HEK293 (cell line): ENCODE data around the gene PPM1F.

Source experiments
- CTCF ChIA-PET: fragments of 350-600 bp; formaldehyde crosslinking; extraction: SDS; loops from one replicate; lab custom pipeline; 2021; ENCODE audit warnings: antibody characterized with exemption; lab: Yijun Ruan, JAX
- POLR2A ChIA-PET: fragments of 300-600 bp; formaldehyde crosslinking; extraction: SDS; loops from one replicate; lab custom pipeline; 2020; ENCODE audit warnings: antibody characterized with exemption, inconsistent platforms; lab: Yijun Ruan, JAX
- H3K27ac ChIP-seq: fragments of 200-500 bp; sonication (Bioruptor generic); 2 replicates; pipeline ENCODE4 v1.5.1; 2014; ENCODE audit warnings: low read depth, low read length, control low read depth, inconsistent platforms; ENCODE audit errors: extremely low read depth
- H3K36me3 ChIP-seq, 2 experiments: fragments of 200-500 bp in 1 of 2; sonication (Bioruptor generic) in 1 of 2; 1 replicate in 1 of 2; 2 replicates in 1 of 2; pipeline ENCODE4 v1.5.1; 2014 to 2017; ENCODE audit warnings: inconsistent platforms in 2 of 2, low read length in 2 of 2; ENCODE audit not compliant: control insufficient read depth in 2 of 2, insufficient read depth in 1 of 2
- H3K4me1 ChIP-seq: fragments of 200-500 bp; sonication (Bioruptor generic); 2 replicates; pipeline ENCODE4 v1.5.1; 2014; ENCODE audit warnings: mild to moderate bottlenecking, low read length, inconsistent platforms; ENCODE audit not compliant: control insufficient read depth, insufficient read depth
- H3K4me3 ChIP-seq: 2 replicates; pipeline ENCODE4 v1.5.1; 2011; ENCODE audit warnings: low read depth, mild to moderate bottlenecking, control low read depth, low read length, moderate library complexity
- H3K9me3 ChIP-seq: fragments of 200-500 bp; sonication (Bioruptor generic); 2 replicates; pipeline ENCODE4 v1.5.1; 2014; ENCODE audit warnings: low read depth, low read length, inconsistent platforms; ENCODE audit not compliant: control insufficient read depth, insufficient read depth
- GLIS1 ChIP-seq: fragments of 450-650 bp; formaldehyde crosslinking; IDR thresholded peaks from 2 replicates; pipeline ENCODE4 v1.5.1; 2016; ENCODE audit warnings: missing biosample characterization, missing genetic modification characterization
- GLIS2 ChIP-seq: fragments of 450-650 bp; formaldehyde crosslinking; IDR thresholded peaks from 2 replicates; pipeline ENCODE4 v1.5.1; 2016; ENCODE audit warnings: missing biosample characterization, missing genetic modification characterization
- YY1 ChIP-seq: fragments of 450-650 bp; formaldehyde crosslinking; IDR thresholded peaks from 2 replicates; pipeline ENCODE4 v1.5.1; 2018; ENCODE audit warnings: missing biosample characterization, missing genetic modification characterization
- ZNF174 ChIP-seq: fragments of 450-650 bp; formaldehyde crosslinking; IDR thresholded peaks from 2 replicates; pipeline ENCODE4 v1.5.0; 2017; ENCODE audit warnings: missing biosample characterization, mild to moderate bottlenecking, missing genetic modification characterization
- ZNF239 ChIP-seq: fragments of 450-650 bp; formaldehyde crosslinking; IDR thresholded peaks from 2 replicates; pipeline ENCODE4 v1.5.1; 2016; ENCODE audit warnings: missing biosample characterization, missing genetic modification characterization
- ZNF350 ChIP-seq: fragments of 450-650 bp; formaldehyde crosslinking; IDR thresholded peaks from 2 replicates; pipeline ENCODE4 v1.5.0; 2017; ENCODE audit warnings: missing biosample characterization, mild to moderate bottlenecking, missing genetic modification characterization
- ZNF426 ChIP-seq: fragments of 450-650 bp; formaldehyde crosslinking; IDR thresholded peaks from 2 replicates; pipeline ENCODE4 v1.5.1; 2017; ENCODE audit warnings: missing biosample characterization, missing genetic modification characterization, mild to moderate bottlenecking, inconsistent platforms, moderate library complexity
- ZNF677 ChIP-seq: fragments of 450-650 bp; IDR thresholded peaks from 2 replicates; pipeline ENCODE4 v1.5.0; 2018; ENCODE audit warnings: missing biosample characterization, mild to moderate bottlenecking, missing genetic modification characterization, moderate library complexity
- ZNF791 ChIP-seq: fragments of 450-650 bp; formaldehyde crosslinking; IDR thresholded peaks from 2 replicates; pipeline ENCODE4 v1.5.1; 2016; ENCODE audit warnings: missing biosample characterization, missing genetic modification characterization
- TF ChIP-seq, protein P1 (sequence below): fragments of 450-650 bp; formaldehyde crosslinking; IDR thresholded peaks from 2 replicates; pipeline ENCODE4 v1.5.1; 2016; ENCODE audit warnings: missing biosample characterization, missing genetic modification characterization
- TF ChIP-seq, protein P2 (sequence below): fragments of 450-650 bp; formaldehyde crosslinking; IDR thresholded peaks from 2 replicates; pipeline ENCODE4 v1.5.1; 2016; ENCODE audit warnings: missing biosample characterization, missing genetic modification characterization
- TF ChIP-seq, protein P3 (sequence below): fragments of 450-650 bp; formaldehyde crosslinking; IDR thresholded peaks from 2 replicates; pipeline ENCODE4 v1.5.1; 2016; ENCODE audit warnings: missing biosample characterization, missing genetic modification characterization
- TF ChIP-seq, protein P4 (sequence below): fragments of 450-650 bp; formaldehyde crosslinking; IDR thresholded peaks from 2 replicates; pipeline ENCODE4 v1.5.1; 2017; ENCODE audit warnings: missing biosample characterization, missing genetic modification characterization
- TF ChIP-seq, protein P5 (sequence below): fragments of 450-650 bp; formaldehyde crosslinking; IDR thresholded peaks from 2 replicates; pipeline ENCODE4 v1.5.1; 2016; ENCODE audit warnings: missing biosample characterization, missing genetic modification characterization

Gene PPM1F

DNA sequence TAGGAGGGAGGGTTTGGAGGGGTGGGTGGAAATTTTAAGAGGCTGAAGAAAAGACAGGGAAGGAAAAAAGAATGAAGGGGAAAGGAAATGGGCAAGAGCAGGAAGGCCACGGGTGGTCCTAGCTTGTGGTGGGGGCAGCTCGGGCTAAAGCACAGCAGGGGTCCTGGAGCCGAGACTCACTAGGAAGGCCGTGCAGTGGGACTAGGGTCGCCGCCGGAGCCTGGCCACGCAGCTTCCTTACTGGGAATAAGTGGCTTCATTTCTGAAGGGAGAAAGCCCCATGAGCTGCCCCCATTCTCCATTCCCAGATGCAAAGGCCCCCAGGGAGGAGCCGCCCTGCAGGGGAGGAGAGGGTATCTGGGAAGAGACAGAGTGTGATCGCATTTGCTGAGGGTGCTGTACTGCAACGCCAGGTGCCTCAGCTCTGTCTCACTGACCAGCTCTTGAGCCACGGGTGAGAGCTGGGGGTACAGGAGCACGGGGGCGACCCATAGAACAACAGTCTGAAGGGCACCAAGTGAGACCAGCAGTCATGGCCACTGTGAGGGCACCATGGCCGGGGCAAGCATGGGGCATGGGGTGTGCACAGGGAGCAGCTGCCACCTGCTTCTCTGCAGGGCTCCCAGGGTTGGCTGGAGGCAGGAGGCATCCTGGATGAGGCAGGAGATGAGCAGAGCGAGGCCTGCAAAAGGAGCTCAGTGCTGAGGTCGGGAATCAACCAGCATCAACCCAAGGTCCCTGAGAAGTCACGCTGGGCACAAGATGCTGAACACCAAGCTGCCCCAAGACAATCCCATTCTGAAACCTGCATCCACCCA, 18.4 kb upstream of the PPM1F start:
- Histone ChIP-seq H3K27ac (no peak overlapping the region), H3K9me3 (no peaks in the 10 kb centered on the region), H3K36me3 (peaks cover 15 to 97% of the 10 kb centered on the region in 2 experiments), H3K4me1 (no peaks in the 10 kb centered on the region), H3K4me3 (no peak overlapping the region)
- POLR2A ChIA-PET: interaction anchor here (1.5 kb wide), 1 partner anchor 235 kb away, joined by 3 read pairs; the partner anchor contains the start of gene YPEL1
- 0 out of 2 replicates have a peak, but pooled peaks have one; percentile 13 for TF ChIP-seq GLIS2 (tag by site-specific recombination)
- no peak for TF ChIP-seq YY1
- CTCF ChIA-PET: interaction anchor here (0.6 to 3.2 kb wide), 12 partner anchors 11 to 187 kb away, joined by 3 to 47 read pairs (median 5); partner anchors contain the start of genes PPM1F and TOP3B

DNA sequence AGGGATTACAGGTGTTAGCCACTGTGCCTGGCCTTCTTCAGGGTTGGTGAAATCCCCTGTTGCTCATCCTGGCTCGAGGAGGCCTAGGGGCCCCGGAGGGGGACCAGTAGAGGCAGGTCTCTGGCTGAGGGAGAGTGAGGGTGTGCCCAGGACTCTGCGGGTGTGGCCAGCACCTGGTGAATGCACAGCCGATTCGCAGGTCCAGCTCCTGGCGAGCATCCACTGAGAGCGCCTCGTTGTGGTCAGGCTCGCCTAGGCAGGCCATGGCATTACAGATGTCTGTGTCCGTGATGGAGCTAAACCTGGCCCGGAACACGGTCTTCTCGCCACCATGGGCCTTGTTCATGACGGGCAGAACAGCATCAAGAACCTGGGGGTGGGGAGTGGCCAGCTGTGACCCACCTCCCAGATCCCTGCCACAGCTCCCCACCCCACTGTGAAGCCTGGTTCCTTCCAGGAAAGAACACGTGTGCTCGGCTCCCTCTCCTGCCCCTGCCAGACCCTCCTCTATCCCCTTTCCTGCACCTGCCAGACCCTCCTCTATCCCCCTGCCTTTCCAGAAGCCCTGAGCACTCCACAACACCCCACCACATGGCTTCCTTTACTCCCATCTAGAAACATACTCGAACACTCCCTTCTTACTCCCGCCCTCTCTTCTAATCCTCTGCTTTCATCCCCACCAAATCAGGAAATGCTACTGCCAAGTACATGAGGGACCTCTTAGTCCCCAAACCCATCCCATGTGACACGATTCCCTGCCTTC, 17.6 kb upstream of the PPM1F start:
- CTCF ChIA-PET: interaction anchor here (1.0 to 3.2 kb wide), 4 partner anchors 12 to 188 kb away, joined by 3 to 47 read pairs (median 4); partner anchors contain the start of gene TOP3B
- peaks cover 18 to 97% of the 10 kb centered on the region in 2 experiments for H3K36me3 ChIP-seq
- H3K4me3 ChIP-seq: no peak overlapping the region
- no peaks in the 10 kb centered on the region for H3K9me3 ChIP-seq
- H3K27ac ChIP-seq: no peak overlapping the region
- TF ChIP-seq GLIS1 (tag by site-specific recombination): no peak
- no peak for TF ChIP-seq ZNF791 (tag by site-specific recombination)
- TF ChIP-seq, protein P1, sequence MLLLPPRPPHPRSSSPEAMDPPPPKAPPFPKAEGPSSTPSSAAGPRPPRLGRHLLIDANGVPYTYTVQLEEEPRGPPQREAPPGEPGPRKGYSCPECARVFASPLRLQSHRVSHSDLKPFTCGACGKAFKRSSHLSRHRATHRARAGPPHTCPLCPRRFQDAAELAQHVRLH (tag by site-specific recombination): no peak
- TF ChIP-seq ZNF677 (tag by site-specific recombination): no peak
- TF ChIP-seq, all 188 proteins: peak for 0
- no peaks in the 10 kb centered on the region for H3K4me1 ChIP-seq
- POLR2A ChIA-PET: no interaction called here

DNA sequence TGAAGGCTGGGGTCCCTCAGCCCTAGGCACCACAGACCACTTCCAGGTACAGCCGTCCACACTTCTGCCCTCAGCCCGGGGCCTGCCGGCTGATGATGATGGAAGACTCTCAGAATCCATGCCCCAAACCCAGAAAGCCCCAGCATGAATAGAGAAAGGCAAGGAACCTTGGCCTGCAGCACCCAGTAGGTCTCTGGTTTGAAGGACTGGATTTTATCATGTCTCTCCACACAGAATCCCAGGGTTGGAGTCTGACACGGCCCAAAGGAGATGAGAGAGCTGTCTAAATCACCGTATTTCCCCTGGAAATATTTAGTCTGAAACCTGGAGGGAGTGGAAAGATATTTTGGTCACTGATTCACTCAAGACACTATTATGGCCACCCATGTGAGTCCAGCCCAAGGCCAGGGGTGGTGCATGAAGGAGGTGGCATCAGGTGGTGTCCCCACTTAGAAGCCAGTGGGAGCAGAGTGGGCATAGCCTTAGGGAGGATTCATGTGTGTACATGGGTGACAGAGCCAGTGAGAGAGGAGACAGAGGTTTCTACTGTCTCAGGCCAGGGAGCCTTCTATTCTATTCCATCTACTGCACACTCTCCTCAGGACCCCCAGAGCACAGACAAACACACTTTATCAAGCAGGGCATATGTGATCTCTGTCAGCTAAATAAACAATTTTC, 15.9 kb upstream of the PPM1F start:
- Histone ChIP-seq H3K4me3 (no peak overlapping the region), H3K27ac (no peak overlapping the region), H3K36me3 (peaks cover 18 to 97% of the 10 kb centered on the region in 2 experiments), H3K9me3 (no peaks in the 10 kb centered on the region), H3K4me1 (no peaks in the 10 kb centered on the region)
- POLR2A ChIA-PET: no interaction called here
- CTCF ChIA-PET: interaction anchor here (0.6 to 9.3 kb wide), 5 partner anchors 14 to 186 kb away, joined by 3 to 47 read pairs (median 4); partner anchors contain the start of genes PPM1F and TOP3B
- TF ChIP-seq ZNF426 (tag by site-specific recombination): no peak
- TF ChIP-seq, all 188 proteins: peak for 0

DNA sequence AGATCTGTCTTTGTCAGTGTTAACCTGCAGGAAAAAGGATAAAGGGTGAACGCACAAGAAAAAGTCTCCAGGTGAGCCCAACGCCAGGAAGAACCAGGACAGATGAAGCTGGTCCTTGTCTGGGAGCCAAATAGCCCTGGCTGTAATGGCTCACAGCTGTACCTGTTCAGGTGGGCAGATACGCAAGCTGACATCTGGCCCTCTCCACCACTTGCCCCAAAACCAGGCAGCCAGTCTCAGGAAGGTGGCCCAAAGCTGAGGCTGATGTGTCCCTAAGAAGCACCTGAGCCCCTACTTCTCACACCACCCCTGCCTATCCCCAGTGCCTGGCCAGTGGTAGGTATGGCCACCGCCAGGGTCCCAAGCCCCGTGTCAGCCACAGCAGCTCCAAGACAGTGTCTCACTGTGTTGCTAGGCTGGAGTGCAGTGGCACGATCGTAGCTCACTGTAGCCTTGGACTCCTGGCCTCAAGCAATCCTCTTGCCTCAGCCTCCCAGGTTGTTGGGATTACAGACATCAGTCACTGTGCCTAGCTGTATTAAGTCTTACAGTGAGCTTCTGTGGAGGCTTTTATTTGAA, 15.1 kb upstream of the PPM1F start:
- H3K27ac ChIP-seq: no peak overlapping the region
- ChIA-PET POLR2A (no interaction called here), CTCF (interaction anchor here (0.6 to 9.3 kb wide), 6 partner anchors 14 to 93 kb away, joined by 3 to 47 read pairs (median 4); partner anchors contain the start of genes PPM1F and TOP3B)
- H3K4me3 ChIP-seq: no peak overlapping the region
- no peaks in the 10 kb centered on the region for H3K4me1 ChIP-seq
- H3K9me3 ChIP-seq: no peaks in the 10 kb centered on the region
- H3K36me3 ChIP-seq: peaks cover 14 to 96% of the 10 kb centered on the region in 2 experiments
- TF ChIP-seq ZNF239 (tag by site-specific recombination) (no peak), ZNF677 (tag by site-specific recombination) (no peak), ZNF174 (tag by site-specific recombination) (no peak), ZNF350 (tag by site-specific recombination) (no peak)
- TF ChIP-seq, protein P2, sequence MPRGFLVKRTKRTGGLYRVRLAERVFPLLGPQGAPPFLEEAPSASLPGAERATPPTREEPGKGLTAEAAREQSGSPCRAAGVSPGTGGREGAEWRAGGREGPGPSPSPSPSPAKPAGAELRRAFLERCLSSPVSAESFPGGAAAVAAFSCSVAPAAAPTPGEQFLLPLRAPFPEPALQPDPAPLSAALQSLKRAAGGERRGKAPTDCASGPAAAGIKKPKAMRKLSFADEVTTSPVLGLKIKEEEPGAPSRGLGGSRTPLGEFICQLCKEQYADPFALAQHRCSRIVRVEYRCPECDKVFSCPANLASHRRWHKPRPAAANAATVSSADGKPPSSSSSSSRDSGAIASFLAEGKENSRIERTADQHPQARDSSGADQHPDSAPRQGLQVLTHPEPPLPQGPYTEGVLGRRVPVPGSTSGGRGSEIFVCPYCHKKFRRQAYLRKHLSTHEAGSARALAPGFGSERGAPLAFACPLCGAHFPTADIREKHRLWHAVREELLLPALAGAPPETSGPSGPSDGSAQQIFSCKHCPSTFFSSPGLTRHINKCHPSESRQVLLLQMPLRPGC (tag by site-specific recombination): no peak
- TF ChIP-seq, protein P3, sequence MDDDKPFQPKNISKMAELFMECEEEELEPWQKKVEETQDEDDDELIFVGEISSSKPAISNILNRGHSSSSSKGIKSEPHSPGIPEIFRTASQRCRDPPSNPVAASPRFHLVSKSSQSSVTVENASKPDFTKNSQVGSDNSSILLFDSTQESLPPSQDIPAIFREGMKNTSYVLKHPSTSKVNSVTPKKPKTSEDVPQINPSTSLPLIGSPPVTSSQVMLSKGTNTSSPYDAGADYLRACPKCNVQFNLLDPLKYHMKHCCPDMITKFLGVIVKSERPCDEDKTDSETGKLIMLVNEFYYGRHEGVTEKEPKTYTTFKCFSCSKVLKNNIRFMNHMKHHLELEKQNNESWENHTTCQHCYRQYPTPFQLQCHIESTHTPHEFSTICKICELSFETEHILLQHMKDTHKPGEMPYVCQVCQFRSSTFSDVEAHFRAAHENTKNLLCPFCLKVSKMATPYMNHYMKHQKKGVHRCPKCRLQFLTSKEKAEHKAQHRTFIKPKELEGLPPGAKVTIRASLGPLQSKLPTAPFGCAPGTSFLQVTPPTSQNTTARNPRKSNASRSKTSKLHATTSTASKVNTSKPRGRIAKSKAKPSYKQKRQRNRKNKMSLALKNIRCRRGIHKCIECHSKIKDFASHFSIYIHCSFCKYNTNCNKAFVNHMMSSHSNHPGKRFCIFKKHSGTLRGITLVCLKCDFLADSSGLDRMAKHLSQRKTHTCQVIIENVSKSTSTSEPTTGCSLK (tag by site-specific recombination): no peak
- TF ChIP-seq, protein P4, sequence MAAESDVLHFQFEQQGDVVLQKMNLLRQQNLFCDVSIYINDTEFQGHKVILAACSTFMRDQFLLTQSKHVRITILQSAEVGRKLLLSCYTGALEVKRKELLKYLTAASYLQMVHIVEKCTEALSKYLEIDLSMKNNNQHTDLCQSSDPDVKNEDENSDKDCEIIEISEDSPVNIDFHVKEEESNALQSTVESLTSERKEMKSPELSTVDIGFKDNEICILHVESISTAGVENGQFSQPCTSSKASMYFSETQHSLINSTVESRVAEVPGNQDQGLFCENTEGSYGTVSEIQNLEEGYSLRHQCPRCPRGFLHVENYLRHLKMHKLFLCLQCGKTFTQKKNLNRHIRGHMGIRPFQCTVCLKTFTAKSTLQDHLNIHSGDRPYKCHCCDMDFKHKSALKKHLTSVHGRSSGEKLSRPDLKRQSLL (tag by site-specific recombination): no peak
- TF ChIP-seq, protein P5, sequence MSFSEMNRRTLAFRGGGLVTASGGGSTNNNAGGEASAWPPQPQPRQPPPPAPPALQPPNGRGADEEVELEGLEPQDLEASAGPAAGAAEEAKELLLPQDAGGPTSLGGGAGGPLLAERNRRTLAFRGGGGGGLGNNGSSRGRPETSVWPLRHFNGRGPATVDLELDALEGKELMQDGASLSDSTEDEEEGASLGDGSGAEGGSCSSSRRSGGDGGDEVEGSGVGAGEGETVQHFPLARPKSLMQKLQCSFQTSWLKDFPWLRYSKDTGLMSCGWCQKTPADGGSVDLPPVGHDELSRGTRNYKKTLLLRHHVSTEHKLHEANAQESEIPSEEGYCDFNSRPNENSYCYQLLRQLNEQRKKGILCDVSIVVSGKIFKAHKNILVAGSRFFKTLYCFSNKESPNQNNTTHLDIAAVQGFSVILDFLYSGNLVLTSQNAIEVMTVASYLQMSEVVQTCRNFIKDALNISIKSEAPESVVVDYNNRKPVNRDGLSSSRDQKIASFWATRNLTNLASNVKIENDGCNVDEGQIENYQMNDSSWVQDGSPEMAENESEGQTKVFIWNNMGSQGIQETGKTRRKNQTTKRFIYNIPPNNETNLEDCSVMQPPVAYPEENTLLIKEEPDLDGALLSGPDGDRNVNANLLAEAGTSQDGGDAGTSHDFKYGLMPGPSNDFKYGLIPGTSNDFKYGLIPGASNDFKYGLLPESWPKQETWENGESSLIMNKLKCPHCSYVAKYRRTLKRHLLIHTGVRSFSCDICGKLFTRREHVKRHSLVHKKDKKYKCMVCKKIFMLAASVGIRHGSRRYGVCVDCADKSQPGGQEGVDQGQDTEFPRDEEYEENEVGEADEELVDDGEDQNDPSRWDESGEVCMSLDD (tag by site-specific recombination): no peak
